Lower leg skin (tissue), 3 donors: Measurements from ENCODE around the gene LTBP2.

Source experiments
- CTCF ChIP-seq, 3 donors: fragments of 450-650 bp; IDR thresholded peaks; one replicate each; pipeline ENCODE4 v1.5.1; 2016; ENCODE audit warnings: antibody characterized with exemption in 3 of 3, mild to moderate bottlenecking in 3 of 3, moderate library complexity in 2 of 3
- POLR2A ChIP-seq, 2 donors: fragments of 450-650 bp; IDR thresholded peaks; one replicate each; pipeline ENCODE4 v1.6.1; 2016 to 2017; ENCODE audit warnings: antibody characterized with exemption in 2 of 2, mild to moderate bottlenecking in 1 of 2, moderate library complexity in 1 of 2

- no peak for TF ChIP-seq POLR2A (IDR thresholded peaks at IDR 0.05)
- TF ChIP-seq CTCF (IDR thresholded peaks at IDR 0.05), result no peak
Measured at GRCh38 chr14:74638066-74638465, 26.0 kb upstream of the LTBP2 start.
